ENCODE data around the gene SCNN1A.

SCNN1A gene

DNA sequence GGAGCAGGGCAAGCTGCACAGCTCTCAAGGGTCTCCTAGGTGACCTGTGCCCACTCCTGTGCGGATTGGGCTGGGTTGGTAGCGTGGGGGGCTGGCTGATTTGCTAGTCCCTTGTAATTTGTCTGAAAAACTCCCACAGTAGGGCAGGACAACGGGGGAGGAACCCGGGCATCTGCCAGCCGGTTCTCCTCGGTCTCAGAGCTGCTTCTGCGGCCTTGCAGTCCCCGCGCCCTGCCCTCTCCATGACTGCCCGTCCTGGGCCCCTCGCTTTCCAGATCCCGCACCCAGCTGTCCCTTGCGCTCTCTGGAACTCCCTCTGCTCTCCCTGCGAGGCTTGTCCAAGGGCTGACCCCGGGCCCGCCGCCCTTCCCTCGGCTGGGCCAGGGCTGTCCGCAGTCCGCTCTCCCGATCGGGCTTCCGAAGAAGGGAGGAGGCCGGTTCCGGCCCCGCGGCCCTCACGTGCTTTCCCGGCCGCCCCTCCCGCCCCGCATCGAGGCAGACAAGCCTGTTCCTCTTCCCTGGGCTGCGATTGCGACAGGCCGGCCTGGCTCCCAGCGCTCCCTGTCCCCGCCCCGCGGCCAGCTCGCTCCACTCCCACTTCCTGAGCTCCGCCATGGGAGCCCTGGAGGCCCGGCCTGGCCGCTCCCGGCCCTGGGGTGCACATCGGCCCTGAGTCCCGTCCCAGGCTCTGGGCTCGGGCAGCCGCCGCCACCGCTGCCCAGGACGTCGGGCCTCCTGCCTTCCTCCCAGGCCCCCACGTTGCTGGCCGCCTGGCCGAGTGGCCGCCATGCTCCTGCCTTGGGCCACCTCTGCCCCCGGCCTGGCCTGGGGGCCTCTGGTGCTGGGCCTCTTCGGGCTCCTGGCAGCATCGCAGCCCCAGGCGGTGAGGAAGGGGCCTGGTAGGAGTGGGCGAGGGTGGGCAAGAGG lies 8.5 kb upstream of the SCNN1A start, which contains the start of gene LTBR:
TSS of gene LTBR (plus strand) at position 591 of the 927 bp plus-strand sequence. CDS start at position 788, 197 bp downstream.
- peak; percentile 23 for DNase-seq

DNA sequence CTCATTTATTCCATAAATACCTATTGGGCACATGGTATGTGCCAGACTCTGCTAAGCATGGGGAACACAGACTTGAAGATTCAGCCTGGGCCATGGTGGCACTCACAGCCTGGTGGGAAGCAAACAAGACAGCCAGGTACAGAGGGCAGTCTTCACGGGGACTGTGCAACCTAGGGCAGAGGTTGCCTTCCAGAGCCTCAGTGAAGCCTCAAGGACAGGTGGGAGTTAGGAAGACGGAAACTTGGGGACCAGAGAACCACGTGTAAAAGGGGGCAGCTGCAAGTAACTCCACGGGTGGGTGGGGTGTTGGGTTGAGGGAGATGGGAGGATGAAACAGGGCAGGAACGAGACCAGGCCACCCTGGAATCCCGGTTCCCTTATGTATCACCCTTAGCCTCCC lies 7.6 kb upstream of the SCNN1A start:
- no peak for DNase-seq

DNA sequence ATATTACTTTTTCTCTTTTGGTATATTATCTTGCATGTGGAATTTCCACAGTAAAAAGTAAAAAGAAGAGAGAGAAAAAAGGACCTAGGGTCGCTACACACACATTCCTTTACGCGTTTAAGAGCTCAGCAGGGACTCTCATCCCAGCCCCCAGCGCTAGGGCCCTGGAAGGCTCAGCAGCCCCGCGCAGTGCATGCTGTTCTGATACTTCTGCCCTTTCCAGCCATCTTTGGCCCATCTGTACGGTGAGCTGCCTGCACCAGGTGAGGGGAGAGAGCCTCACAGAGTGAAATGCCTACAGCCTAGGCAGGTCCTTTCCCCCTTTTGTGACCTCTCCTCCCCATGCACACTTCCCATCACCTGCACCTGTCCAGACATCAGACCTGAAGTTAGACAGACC lies 7.0 kb upstream of the SCNN1A start:
- no peak for DNase-seq

DNA sequence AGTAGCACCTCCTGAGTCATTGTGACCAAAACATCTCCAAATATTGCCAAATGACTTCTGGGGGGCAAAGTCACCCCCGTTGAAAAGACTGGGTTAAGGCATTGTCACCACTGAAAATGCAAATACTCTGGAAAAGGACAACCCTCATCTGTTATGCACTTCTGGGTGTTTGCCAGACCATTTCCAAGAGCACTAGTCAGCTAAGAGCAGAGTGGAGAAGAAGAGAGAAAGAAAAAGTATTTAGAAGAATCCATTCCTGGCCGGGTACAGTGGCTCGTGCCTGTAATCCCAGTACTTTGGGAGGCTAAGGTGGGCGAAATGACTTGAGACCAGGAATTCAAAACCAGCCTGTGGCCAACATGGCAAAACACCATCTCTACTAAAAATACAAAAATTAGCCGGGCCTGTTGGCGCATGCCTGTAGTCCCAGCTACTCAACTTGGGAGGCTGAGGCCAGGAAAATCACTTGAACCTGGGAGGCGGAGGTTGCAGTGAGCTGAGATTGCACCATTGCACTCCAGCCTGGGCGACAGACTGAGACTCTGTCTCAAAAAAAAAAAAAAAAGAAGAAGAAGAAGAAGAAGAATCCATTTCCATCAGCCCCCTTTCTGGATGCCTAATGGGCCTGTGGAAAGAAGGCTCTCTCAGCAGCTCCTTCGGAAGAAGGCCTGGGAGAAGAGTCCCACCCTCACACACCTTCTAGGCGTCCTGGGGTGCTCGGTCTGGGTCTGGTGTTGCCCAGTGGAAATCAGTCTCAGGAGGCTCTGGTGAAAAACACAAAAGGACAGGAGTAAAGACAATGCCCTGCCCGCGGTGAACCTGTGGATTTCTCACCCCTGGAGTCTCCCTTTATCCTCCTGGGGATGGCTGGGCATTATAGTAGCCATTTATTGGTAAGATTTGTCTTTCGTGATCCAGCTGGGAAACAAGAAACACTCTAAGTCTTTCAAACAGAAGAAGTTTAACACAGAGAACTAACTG lies 5.1 kb upstream of the SCNN1A start:
- no peak for DNase-seq

DNA sequence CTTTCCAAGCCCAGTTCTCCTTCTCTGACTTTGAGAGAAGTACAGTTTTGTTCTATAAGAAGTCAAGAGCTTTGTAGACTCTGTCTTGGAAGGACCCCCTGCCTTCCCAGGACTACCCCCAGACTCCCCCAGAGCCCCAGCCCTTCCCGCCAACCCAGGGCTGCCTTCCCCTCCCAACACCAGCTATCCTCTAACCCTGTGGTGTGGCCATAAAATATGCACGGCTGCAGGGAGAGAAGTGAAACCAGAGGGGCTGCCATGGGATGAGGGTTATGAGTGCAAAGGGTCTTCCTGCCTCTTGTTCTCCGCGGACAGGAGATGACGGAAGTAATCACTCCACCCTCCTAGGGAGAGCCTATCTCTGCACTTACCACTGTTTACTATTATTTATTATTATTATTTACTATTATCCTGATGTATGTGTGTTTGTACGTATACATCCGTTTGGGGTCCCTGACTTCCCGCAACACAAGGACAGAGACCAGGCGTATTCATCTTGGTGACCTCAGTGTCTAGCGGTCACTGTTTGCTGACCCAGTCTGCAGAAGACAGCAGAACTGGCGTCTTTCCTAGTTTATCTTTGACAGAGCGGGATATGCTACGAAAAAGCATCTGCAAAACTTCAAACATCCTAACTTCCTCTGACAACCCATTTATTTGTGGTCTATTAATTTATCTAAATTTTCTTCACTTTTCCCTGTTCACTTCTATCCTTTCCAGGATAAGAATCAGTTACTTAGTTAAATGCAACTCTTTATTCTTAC lies 3.5 kb upstream of the SCNN1A start:
- no peak for DNase-seq

DNA sequence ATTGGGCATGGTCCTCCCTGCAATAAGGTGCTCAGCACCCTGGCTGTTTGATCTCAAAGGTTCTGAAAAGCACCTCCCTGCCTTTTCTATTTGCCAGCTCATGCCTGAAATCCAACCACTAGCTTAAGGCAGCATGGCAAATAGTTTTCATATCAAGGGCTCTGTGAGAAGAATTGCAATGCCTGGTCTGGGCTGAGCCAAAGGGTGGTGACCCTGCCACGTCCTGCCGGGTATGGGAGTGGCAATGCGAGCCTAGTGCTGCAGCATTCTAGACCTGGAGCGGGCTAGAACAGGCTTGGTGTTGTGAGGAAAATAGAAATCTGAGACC lies 2.3 kb upstream of the SCNN1A start:
- no peak for DNase-seq

DNA sequence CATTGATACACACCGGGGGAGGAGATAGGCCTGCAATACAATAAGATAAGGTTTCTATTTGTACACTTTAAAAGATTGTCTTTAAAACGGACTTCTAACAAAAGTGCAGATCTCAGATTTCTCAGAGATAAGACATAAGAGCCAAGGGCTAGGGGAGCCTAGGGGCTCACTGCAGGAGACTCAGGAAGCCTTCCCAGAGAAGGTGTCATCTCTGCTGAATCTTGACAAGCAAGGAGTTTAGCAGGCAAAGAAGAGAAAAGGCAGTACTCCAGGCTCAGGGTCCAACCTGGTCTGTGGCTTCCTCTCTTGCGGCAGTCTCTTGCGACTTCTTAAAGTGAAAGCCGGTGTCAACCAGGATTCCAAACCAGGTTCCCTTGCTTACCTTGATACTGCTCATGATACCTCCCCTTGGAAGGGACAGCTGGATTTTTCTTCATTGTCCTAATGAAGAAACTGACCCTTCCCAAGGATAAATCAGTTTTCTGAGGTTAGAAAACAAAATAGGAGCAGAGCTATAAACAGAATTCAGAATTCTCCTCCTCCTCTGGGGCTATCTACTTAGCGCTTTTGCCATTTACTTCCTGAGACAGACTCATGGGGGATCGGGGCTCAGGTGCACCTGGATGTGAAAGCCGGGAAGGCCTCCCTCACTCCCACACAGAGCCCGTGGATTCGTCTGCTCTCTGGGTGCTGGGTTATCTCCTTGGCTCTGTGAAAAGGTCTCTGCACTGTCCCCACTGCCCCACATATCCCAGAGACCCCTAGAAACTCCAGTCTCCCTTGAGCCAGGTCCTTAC lies 1.7 kb upstream of the SCNN1A start:
- DNase-seq = no peak

DNA sequence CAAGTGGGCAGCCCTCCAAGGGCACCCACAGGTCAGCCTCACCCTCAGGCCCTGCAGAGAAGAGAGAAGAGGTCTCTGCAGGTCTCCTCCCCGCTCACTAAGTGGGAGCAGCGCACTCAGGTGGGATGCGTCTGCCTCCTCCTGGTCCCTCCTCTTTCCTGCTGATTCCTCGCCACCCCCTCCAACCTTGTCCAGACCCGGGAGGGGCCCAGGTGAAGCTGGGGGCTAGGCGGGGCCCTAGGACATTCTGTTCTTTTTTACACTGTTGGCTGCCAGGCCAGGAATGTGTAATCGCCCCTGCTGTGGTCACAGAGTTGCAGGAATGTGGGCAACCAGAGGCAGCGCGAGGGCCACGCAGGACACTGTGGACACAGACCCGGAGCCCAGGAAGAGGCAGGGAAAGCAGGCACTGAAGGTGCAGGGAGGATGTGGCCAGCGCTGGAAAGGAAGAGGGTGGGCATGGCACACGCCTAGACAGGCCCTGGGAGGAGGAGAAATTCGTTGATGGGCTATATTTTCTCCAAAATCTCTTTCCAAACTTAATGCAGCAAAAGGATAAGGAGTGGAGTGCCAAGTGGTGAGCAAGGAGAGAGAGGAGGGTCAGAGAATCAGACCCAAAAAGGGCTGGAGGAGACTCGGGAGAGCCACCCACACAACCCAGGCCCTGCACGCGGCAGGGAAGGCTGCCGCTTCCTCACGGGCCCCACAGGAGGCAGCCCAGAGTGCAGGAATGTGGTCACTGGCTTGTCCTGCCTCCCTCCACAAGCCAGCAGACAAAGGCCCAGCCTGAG lies 911 bp upstream of the SCNN1A start:
- DNase-seq = no peak

DNA sequence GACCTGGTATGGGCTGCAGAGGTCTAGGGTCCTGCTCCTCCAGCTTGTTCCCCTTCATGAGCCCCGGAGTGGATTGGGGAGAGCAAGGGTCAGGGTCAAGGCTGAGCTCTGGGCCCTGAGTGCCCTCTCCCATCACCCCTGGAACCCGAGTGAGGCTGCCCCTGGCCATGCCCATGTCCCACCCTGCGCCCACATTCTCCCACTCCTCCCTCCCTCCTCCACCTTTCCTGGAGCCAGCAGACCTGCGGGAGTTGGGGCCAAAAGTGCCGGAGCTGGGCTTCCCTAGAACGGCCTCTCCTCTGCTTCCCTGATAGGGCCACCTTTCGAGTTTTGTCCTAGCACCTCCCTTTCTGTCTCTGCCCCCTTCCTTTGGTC lies 590 bp downstream of the SCNN1A start:
- DNase-seq = no peak

DNA sequence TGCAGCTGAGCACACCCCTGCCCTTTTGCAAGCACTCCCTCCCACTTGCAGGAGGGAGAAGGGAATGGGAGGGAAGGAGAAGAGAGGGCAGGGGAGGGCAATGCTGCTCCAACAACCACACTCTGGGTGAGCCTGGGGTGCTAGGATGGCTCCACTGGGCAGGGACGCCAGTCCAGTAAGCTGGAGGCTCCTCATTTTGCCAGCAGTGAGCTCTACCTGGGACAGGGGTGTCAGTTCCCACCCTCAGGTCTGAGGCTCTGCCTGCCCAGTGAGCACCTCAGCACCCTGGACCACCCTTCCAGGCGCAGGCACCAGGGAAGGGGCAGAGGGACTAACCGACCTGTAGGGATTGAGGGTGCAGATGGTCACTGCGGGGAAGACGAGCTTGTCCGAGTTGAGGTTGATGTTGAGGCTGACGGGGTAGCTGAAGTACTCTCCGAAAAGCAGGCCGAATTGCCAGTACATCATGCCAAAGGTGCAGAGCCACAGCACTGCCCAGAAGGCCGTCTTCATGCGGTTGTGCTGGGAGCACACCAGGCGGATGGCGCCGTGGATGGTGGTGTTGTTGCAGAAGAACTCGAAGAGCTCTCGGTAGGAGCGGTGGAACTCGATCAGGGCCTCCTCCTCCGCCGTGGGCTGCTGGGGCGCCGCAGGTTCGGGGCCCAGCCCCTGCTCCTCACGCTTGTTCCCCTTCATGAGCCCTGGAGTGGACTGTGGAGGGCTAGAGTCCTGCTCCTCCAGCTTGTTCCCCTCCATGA lies 1.2 kb downstream of the SCNN1A start:
- no peak for DNase-seq

DNA sequence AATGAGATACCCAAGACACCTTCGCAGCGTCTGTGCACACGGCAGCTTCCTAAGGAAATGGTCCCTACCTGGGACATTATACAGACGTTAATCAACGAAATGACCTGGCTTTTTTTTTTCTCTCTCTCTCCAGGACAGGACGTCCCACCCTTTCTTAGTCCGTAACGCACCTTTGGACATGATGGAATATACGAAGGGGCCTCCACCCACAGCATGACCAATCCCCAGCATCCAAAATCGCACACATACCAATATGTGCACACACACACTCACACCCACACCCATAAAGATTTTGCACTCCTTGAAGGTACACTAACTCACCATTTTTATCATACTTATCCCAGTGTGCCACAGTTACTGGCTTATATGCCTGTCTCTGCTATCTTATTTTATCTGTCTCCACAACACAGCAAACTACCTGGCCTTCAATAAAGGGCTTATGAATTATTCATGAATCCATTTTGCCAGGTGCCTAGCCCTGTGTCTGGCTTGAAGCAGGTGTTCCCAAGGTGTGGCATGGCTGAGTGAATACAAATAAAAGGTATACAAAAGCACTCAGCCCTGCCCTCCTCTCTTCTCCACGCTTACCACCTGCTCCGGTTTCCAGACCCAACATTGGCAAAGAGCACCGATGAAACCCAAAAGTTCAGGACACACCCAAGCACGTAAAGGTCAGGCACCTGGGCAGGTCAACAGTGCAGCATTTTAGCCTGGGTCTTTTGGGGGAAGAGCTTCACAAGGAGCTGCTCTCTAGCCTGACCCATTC lies 2.2 kb downstream of the SCNN1A start:
- DNase-seq = no peak

DNA sequence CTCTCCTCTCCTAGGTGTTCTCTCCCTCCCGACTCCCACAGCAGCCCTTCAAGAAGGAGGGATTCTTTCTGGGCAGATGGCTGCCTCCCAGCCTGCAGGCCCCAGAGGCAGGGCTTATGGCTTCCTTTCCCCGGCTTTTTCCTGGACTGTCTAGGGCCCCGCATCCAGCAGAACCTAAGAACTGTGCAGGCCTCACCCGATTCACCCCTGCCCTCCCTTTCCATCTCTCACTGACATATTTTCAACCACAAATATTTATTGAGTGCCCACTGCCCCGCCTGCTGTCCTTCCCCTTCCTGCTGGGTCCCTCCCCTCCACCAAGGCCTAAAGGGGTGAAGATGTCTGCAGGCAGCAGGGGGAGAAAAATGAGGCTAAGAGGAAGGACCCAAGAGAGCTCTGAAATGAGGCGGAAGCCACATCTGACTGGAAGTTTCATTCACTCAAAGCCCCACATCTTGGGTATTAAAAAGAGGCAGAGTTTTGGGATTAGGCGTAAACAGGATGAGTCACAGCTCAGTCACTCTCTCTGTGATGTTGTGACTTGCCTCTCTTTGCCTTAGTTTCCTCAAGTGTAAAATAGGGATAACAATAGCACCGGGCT lies 2.9 kb downstream of the SCNN1A start:
- DNase-seq = no peak

DNA sequence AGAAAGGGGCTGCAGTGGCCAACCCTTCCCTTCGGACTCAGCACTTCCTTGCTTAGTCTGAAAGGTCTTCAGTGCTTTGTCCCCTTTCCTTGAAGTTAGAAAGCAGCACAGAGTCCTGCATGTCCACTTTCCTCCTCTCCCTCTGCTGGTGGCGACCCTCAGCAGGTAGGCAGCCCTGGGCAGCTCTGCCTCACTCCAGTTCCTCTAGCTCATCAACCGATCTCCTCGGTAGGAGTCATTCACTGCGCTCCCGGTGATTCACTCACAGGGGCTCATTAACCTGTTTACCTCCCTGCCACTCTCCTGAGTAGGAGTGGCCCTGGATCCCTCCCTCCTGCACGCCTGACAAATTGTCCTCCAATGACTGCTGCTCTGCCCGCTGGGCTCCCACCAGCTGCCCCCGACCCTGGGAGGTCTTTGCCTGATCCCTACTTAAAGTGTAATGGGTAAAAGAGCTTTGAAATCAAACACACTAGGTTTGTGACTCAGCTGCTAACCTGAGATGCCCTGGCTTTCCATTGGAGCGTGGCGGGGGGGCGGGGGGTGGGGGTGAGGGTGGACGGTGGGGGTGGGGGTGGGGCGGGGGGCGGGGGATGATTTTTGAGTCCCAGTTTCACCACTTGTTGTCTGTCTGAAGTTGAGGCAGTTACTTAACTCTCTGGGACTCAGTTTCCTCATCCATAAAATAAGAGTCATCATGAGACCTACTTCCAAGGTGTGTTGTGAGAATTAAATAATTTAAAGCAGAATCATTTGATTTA lies 4.2 kb downstream of the SCNN1A start:
- no peak for DNase-seq

DNA sequence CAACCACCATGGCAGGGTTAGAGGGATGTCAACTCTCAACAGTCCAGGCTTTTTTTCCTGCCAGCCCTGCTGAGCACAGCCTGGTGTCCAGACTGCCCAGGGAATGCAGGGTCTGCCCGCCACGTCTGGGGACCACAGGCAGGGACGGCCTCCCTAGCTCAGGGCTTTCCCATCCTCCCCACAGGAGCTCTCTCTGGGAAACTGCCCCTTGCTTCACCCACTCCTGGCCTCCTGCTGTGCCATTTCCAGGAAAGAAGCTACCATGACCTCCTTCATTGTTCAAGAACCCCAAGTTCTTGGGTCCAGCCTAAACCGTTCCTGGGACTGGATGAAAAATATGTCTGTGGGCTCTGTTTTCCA lies 4.8 kb downstream of the SCNN1A start:
- no peak for DNase-seq

DNA sequence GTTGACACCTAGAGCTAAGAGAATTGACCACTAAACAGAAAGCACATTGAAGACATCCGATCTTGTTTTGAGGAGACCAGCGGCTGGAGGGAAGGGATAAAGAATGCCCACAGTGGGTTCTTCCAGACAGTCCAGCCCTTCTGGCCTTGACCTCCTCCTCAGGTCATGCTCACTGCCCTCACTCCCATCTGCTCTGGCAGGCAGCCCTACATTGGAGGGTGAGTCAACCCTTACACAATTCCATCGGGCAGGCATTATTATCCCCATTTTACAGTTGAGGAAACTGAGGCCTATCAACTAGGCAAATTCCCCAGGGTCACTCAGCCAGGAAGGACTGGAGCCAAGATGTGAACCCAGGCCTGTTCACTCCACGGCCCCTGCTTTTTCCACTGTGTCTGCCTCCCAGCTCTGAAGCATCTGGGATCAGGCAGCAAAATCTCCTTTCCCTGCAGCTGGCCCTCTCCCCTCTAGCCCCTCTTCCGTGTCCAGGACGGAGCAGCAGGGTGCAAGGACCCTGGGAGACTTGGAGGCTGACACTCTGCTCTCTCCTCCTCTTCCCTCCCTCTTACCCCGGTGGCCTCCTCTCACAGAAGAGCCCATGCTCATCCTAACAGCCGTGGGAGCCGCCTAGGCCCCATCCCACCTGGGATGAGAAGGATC lies 5.3 kb downstream of the SCNN1A start:
- DNase-seq = no peak

DNA sequence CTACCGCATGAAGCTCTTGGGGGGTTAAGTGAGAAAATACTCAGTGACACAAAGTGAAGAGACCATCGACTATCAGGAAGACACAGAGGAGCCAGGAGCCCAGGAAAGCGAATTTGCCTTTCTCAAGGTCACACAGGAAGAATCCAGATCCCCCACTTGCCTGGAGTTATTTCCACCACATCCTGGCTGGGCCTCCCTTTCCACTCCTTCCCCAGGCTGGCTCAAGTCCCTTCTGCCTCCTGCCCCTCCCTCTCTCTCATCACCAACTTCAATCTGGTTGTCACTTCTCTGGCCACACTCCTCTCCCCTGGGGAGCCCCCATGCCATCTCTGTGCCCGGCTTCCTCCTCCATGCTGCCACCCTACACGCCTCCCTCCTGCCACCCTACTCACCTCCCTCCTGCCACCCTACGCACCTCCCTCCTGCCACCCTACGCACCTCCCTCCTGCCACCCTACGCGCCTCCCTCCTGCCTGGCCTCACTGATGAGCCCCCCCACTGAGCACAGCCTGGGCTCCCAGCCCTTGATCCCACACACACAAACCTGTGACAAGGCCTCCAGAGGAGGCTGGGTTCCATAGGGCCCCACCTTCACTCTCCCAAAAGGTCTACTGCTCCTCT lies 6.3 kb downstream of the SCNN1A start:
- DNase-seq = no peak
